Lower lobe of right lung (tissue), 2 donors: ENCODE measurements around the gene PTH2. TPM values are rescaled to one million over a fixed set of nuclear protein-coding genes. Genes with fewer than 3 reads are reported as not detected.

ENCODE experiments used
- ATAC-seq, 2 donors: fragments of 200-7000 bp; cut with Tn5 transposase; one replicate each; pipeline ENCODE4 v1.9.1; 2020 to 2022; ENCODE audit warnings: mild to moderate bottlenecking in 2 of 2, moderate library complexity in 2 of 2
- DNase-seq: peaks from one replicate; pipeline ENCODE4 v3.0.0-alpha.2; 2020
- H3K27ac ChIP-seq: fragments of 200-600 bp; one replicate; pipeline ENCODE4 v1.8.0; 2022
- H3K27me3 ChIP-seq: fragments of 200-600 bp; one replicate; pipeline ENCODE4 v1.8.0; 2022; ENCODE audit warnings: low read depth
- H3K36me3 ChIP-seq: fragments of 200-600 bp; one replicate; pipeline ENCODE4 v1.8.0; 2022; ENCODE audit warnings: mild to moderate bottlenecking
- H3K4me1 ChIP-seq: fragments of 200-600 bp; one replicate; pipeline ENCODE4 v1.8.0; 2022
- H3K4me3 ChIP-seq: fragments of 200-600 bp; one replicate; pipeline ENCODE4 v1.8.0; 2022; ENCODE audit warnings: mild to moderate bottlenecking
- H3K9me3 ChIP-seq: fragments of 200-600 bp; one replicate; pipeline ENCODE4 v1.8.0; 2022
- CTCF ChIP-seq: fragments of 200-600 bp; IDR thresholded peaks from one replicate; pipeline ENCODE4 v1.8.0; 2022; ENCODE audit warnings: antibody characterized with exemption, mild to moderate bottlenecking
- intact Hi-C: fragments of 100-400 bp; cut with DNase I; formaldehyde crosslinking; loops from one replicate; pipeline ENCODE4 v1.11.0; 2022
- total RNA-seq: library from RNA; stranded (reverse); fragmentation: NEBNext Ultra II Directional; extraction: Animal tissue kit (Norgen Biotek cat#: 25700); gene quantifications from one replicate; pipeline ENCODE4 v1.2.1, GENCODE V29; 2021
- donor health status: DM: no; HTN: yes; CAD: no; lungs with severe emphysema.

Gene PTH2
- total RNA-seq, 1 donor from 2014 or later = not detected

- intact Hi-C loops = no loop called here
- Histone ChIP-seq H3K4me1 (peaks cover 27% of the 10 kb centered on the region), H3K27me3 (peaks cover 66% of the 10 kb centered on the region), H3K27ac (no peak overlapping the region), H3K36me3 (no peaks in the 10 kb centered on the region), H3K9me3 (no peaks in the 10 kb centered on the region), H3K4me3 (no peak overlapping the region)
- TF ChIP-seq CTCF = no peak
- DNase-seq = no peak
- no peak for ATAC-seq
Measured at GRCh38 chr19:49419173-49419572, 4.1 kb downstream of the PTH2 start.

GRCh38 chr19:49418511-49418910, 4.7 kb downstream of the PTH2 start:
- ATAC-seq (no peak), DNase-seq (no peak)
- intact Hi-C loops = no loop called here
- Histone ChIP-seq H3K4me1 (peaks cover 27% of the 10 kb centered on the region), H3K27ac (no peak overlapping the region), H3K27me3 (peaks cover 59% of the 10 kb centered on the region), H3K36me3 (no peaks in the 10 kb centered on the region), H3K9me3 (no peaks in the 10 kb centered on the region), H3K4me3 (no peak overlapping the region)
- no peak for TF ChIP-seq CTCF

GRCh38 chr19:49417088-49417487, 6.2 kb downstream of the PTH2 start:
- intact Hi-C loops = no loop called here
- ATAC-seq = no peak
- peaks cover 13% of the 10 kb centered on the region for H3K4me1 ChIP-seq
- TF ChIP-seq CTCF = no peak
- H3K27me3 ChIP-seq = peaks cover 45% of the 10 kb centered on the region
- no peak overlapping the region for H3K4me3 ChIP-seq
- no peaks in the 10 kb centered on the region for H3K36me3 ChIP-seq
- no peaks in the 10 kb centered on the region for H3K9me3 ChIP-seq
- no peak overlapping the region for H3K27ac ChIP-seq
- no peak for DNase-seq

- Histone ChIP-seq H3K27me3 (peaks cover 32% of the 10 kb centered on the region), H3K4me1 (peaks cover 3% of the 10 kb centered on the region), H3K4me3 (no peak overlapping the region), H3K36me3 (no peaks in the 10 kb centered on the region), H3K9me3 (no peaks in the 10 kb centered on the region), H3K27ac (no peak overlapping the region)
- DNase-seq = no peak
- no peak for ATAC-seq
- intact Hi-C loops = no loop called here
- no peak for TF ChIP-seq CTCF
Measured at GRCh38 chr19:49415810-49416200, 7.4 kb downstream of the PTH2 start.

GRCh38 chr19:49415102-49415809, 8.0 kb downstream of the PTH2 start:
- ATAC-seq (peak in 1 of 2 donors; percentile 22), DNase-seq (no peak)
- Histone ChIP-seq H3K4me3 (no peak overlapping the region), H3K27me3 (peaks cover 26% of the 10 kb centered on the region), H3K9me3 (no peaks in the 10 kb centered on the region), H3K27ac (no peak overlapping the region), H3K36me3 (no peaks in the 10 kb centered on the region), H3K4me1 (no peaks in the 10 kb centered on the region)
- intact Hi-C loops = no loop called here
- TF ChIP-seq CTCF = no peak
